Urinary bladder (tissue), 4 donors: ENCODE data around the gene SH3RF3. TPM values are rescaled to one million over a fixed set of nuclear protein-coding genes. Genes with fewer than 3 reads are reported as not detected.

ENCODE experiments used
- DNase-seq: peaks from one replicate; pipeline ENCODE4 v3.0.0-alpha.2; 2015; ENCODE audit errors: extremely low spot score
- H3K27ac ChIP-seq: one replicate; pipeline ENCODE4 v1.5.1; 2013; ENCODE audit warnings: low read depth, mild to moderate bottlenecking, moderate library complexity
- H3K36me3 ChIP-seq: one replicate; pipeline ENCODE4 v1.6.1; 2013; ENCODE audit warnings: mild to moderate bottlenecking, moderate library complexity; ENCODE audit not compliant: insufficient read depth
- H3K4me1 ChIP-seq: one replicate; pipeline ENCODE4 v1.6.1; 2013; ENCODE audit warnings: mild to moderate bottlenecking, moderate library complexity; ENCODE audit not compliant: insufficient read depth
- H3K4me3 ChIP-seq: one replicate; pipeline ENCODE4 v1.5.1; 2013; ENCODE audit warnings: low read depth, low read length
- WGBS: extraction: QIAGEN DNeasy Blood & Tissue Kit; methylation state at CpG from one replicate; pipeline ENCODE4 v1.1.7; 2013; 5-methylcytosine and 5-hydroxymethylcytosine counted together
- polyA plus RNA-seq: library from polyadenylated mRNA; stranded (reverse); fragments of 200-250 nt; gene quantifications from one replicate; pipeline ENCODE4 v1.2.3, GENCODE V29; 2013
- total RNA-seq: library from RNA; depleted of rRNA; stranded (reverse); fragments of >200 nt; gene quantifications from one replicate; pipeline ENCODE4 v1.2.3, GENCODE V29; 2014
- donor health status: healthy with polysubstance abuse.
- donor health status: healthy.

The SH3RF3 gene
- total and polyA plus RNA-seq, 2 donors = 3.6 to 12.6 TPM

DNA sequence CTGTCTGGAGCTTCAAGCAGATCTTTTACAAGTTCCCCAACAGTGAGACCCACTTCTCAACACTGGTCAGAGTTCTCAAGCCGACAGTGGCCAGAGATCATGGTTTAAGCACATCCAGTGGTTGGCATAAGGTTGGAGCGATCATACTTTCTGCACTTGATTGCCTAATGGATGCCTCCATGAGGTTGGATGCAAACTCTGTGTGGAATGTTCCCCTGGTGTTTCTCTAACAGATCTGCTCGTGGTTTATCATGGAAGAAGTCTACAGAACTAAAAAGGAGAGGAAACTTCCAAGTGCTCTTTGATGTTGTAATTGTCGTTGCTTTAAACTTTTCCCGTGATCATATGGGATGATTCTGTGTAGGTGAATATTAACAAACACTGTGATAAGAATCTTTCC, 60.7 kb downstream of the SH3RF3 start:
- 92% methylated on average over 5 of the region's 5 CpGs for WGBS
- H3K27ac ChIP-seq = no peak overlapping the region
- DNase-seq = no peak
- H3K4me1 ChIP-seq = peaks cover 2% of the 10 kb centered on the region
- no peak overlapping the region for H3K4me3 ChIP-seq
- no peaks in the 10 kb centered on the region for H3K36me3 ChIP-seq

DNA sequence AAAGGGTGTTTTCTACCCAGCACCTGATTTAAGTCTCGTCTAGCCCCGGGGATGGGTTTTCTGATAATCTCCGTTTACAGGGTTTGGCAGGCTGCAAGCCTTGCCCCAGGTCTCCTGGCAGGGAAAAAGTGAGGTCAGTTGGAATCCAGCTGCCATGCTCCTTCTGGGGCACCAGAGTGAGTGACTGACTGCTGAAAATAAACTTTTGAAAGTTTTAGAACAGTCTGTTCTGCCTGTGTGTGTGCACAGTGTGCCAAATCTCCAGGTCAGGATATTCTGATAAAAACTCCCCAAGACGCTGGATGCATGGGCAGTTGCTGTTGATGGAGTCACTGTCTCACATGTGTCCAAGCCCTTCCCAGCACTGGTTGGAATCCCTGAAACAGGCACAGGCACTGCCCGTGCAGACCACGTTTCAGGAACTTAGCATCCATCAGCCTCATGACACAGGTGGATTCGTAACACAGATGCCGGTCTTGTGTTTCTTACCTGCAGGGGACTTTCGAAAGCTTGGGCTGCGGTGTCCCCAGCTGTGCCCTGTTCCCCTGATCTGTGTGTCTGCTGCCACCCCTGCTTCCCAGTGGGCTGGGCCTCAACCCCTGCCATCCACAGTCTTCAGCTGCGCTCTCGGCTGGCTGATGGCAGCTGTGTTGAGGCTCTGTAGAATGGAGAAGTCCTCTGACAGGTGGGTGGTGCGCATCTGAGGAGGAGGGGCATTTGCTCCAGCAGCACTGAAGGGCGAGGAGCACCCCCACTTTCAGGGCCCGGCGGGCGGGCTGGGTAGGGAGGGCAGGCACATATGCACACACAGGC, 65.0 kb downstream of the SH3RF3 start:
- 88% methylated on average over 17 of the region's 17 CpGs for WGBS
- no peaks in the 10 kb centered on the region for H3K4me1 ChIP-seq
- H3K27ac ChIP-seq = no peak overlapping the region
- H3K36me3 ChIP-seq = no peaks in the 10 kb centered on the region
- DNase-seq = no peak
- no peak overlapping the region for H3K4me3 ChIP-seq

DNA sequence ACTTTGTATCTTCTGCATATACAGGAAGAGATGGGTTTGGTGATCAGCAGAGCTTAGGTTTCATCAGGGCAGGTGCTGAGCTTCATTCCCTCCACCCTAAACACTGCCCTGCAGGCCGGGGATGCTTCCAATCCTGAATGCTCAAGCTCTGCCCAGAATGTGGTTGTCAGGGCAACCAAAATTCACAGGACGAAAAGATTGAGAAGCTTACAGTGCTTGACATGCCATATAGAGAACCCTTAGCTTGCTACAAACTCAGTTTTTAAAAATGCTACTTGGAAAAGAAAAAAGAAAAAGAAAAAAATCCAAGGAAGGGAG, 65.6 kb downstream of the SH3RF3 start:
- no peaks in the 10 kb centered on the region for H3K36me3 ChIP-seq
- H3K27ac ChIP-seq = no peak overlapping the region
- no peak for DNase-seq
- WGBS = 81% methylated on average over 2 of the region's 2 CpGs
- no peaks in the 10 kb centered on the region for H3K4me1 ChIP-seq
- H3K4me3 ChIP-seq = no peak overlapping the region

DNA sequence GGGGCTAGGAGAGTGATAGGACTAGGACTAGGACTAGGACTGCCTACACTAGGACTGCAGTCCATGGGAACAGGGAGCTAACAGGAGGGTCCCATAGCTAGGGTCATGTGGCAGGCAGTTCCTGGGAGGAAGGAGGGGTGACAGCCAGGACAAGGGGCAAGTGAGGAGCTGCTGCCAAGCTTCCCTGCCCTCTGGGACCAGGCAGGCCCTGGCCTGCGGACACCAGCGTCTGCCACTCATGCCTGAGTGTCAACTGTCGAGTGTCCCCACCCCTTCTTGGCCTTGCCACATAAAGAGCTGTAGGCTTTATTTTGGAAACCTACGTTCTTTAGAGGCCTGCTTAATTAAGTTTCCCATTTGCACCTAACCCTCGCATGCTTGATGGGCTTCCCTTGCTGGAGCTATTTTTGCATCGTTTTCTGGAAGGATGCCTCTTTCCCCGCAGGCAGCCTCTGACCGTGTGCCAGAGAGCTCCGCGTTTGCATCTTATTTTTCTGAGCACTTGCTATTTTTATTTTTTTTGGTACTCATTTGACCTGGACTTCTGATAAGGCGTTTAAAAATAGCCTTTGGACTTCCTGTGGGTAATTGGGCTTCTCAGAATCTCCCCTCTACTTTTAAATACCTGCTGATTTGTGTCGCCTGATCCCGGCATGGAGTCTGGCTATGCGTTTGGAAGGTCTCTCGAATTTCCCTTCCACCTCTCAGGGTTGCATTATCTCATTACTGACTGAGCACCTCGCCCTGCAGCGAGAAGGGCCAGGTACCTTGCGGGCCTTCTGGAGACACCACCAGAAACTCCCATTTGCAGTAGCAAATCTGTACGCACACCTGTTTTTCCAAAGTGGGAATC, 66.4 kb downstream of the SH3RF3 start:
- no peaks in the 10 kb centered on the region for H3K36me3 ChIP-seq
- no peak overlapping the region for H3K4me3 ChIP-seq
- 58% methylated on average over 19 of the region's 19 CpGs for WGBS
- H3K27ac ChIP-seq = no peak overlapping the region
- H3K4me1 ChIP-seq = no peaks in the 10 kb centered on the region
- DNase-seq = no peak

DNA sequence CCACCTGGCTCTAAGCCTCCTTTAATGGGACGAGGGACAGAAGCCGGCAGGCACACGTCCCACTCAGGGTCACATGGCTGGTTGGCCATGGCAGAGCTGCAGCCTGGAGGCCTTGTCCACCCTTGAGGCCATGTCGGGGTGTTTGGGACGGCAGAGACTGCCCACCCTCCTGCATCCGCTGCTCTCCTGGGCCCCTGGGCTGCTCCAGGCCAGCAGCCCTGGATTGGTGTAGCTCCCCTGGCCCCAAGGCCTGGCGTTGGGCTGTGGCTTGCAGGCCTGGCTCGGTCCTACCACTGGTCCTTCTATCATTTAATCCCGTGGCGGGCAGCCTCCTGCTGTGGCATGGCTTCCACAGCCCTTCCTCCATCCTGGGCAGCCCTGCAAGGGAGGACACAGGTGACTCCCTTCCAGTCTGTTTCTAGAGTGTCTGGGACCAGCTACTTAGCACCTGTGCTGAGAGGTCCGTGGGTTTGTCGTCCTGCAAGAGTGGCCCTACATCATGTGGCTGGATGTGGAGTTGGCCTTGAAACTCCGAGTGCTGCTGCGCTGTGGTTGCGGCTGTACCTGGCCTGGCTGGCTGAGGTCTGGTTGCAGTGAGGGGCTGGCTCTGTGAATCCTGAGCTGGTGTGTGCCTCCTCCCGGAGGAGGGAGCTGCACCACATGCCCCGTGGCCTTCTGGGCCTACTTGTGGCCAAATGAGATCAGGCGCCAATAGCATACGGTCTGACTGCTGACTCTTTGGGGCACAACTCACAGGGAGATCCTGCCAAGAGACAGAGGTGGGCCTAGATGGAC, 67.3 kb downstream of the SH3RF3 start:
- Histone ChIP-seq H3K4me3 (no peak overlapping the region), H3K36me3 (no peaks in the 10 kb centered on the region), H3K27ac (no peak overlapping the region), H3K4me1 (no peaks in the 10 kb centered on the region)
- WGBS = 92% methylated on average over 19 of the region's 19 CpGs
- no peak for DNase-seq

GRCh38 chr2:109197491-109198418, 68.8 kb downstream of the SH3RF3 start:
- no peak for DNase-seq
- 93% methylated on average over 6 of the region's 6 CpGs for WGBS
- no peak overlapping the region for H3K4me3 ChIP-seq
- H3K27ac ChIP-seq = no peak overlapping the region
- no peaks in the 10 kb centered on the region for H3K36me3 ChIP-seq
- H3K4me1 ChIP-seq = no peaks in the 10 kb centered on the region

DNA sequence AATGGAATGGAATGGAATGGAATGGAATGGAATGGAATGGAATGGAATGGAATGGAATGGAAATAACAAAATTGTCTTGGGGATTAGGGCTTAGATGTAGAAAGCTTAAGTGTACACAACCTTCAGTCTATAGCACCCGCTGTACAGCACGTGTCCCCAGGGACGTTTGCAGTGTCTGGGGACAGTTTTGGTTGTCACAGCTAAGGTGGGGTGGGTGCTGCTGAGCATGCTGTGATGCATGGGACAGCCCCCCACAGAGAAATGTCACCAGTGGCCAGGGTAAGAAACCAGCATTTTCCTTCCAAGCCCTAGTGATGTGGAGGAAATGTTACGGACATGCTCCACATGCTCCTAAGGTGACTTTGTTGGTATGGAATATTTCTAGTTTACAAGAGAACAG, 70.8 kb downstream of the SH3RF3 start:
- Histone ChIP-seq H3K4me1 (no peaks in the 10 kb centered on the region), H3K27ac (no peak overlapping the region), H3K4me3 (no peak overlapping the region), H3K36me3 (no peaks in the 10 kb centered on the region)
- WGBS = 97% methylated on average over 4 of the region's 4 CpGs
- DNase-seq = no peak

DNA sequence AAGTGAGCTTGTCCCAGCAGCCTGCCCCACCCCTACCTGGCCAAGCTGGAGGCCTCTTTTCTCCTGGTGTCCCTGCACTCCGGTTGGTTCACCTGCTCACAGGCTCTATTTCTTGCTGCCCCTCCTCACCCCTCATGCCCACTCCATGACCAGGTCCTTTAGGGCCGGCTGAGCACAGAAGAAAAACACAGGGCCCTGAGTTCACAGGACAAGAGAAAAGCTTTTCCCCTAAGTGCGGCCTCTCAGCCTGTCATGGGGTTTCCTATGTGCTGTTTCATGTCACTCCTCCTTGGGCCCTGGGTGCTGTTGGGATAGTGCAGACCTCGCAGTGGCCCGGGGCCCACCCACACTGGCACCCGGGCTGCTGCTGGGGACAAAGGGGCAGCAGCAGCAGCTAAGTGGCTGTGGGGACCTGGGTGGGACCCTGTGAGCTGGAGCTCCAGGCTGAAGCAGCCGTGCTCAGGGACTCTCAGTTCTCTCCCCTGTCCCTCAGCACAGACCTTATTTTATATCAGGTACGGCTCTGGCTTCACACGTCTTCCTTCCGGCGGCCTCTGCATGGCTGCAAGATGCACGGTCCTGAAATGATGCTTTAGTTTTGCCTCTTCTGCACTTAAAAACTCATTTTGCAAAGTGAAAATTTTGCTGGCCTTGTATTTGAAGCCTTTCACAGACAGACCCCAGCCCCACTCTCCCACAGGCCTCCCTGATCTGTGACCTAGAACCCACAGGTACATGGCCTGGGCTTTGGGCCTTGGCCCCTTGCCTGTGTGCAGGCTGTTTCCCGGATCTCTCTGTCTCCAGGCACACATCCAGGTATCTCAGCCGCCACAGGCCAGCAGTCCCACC, 71.8 kb downstream of the SH3RF3 start:
- WGBS = 80% methylated on average over 14 of the region's 14 CpGs
- no peak overlapping the region for H3K27ac ChIP-seq
- no peaks in the 10 kb centered on the region for H3K36me3 ChIP-seq
- no peak for DNase-seq
- no peak overlapping the region for H3K4me3 ChIP-seq
- H3K4me1 ChIP-seq = no peaks in the 10 kb centered on the region

DNA sequence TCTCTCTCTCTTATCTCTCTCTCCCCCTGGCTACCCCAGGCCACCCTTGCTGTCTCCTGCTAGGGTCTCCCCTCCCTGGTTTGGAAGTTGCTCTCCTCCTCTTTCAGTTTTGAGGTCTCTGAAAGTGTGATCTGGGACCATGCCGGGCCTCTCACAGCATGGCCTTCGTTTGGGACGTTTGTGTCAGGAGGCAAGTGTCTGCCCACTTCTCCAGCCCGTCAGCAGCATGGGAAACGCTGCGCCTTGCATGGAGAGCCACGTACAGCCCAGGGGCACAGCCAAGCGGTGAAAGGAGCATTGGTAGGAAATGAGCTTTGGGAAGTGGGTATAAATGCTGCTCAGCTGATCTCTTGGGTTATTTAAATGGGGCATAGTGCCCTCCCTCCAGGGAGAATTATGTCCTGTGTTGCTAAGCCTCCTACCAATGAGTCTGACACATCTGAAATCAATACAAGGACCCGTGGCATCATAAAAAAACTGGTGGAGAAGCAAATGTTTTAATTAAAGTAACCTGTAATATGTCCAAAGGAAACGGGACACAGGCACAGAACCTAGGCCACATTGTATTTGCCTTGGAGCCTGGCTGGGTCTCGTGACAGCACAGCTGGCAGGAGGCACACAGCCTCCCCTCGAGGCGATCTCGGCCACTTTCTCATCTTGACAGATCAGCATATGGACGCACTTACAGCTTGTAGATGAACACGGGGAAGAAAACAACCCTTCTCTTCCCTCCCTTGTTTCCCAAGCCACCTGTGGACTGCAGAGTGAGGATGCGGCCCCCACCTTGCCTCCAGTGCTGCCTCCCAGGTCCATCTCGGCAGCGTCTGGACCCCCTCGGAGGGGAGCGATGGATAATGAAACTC, 72.7 kb downstream of the SH3RF3 start:
- H3K27ac ChIP-seq = no peak overlapping the region
- 85% methylated on average over 21 of the region's 21 CpGs for WGBS
- H3K4me1 ChIP-seq = no peaks in the 10 kb centered on the region
- H3K36me3 ChIP-seq = no peaks in the 10 kb centered on the region
- no peak overlapping the region for H3K4me3 ChIP-seq
- no peak for DNase-seq

GRCh38 chr2:109202486-109202885, 73.5 kb downstream of the SH3RF3 start:
- no peak overlapping the region for H3K4me3 ChIP-seq
- DNase-seq = no peak
- no peaks in the 10 kb centered on the region for H3K4me1 ChIP-seq
- 94% methylated on average over 9 of the region's 9 CpGs for WGBS
- H3K27ac ChIP-seq = no peak overlapping the region
- no peaks in the 10 kb centered on the region for H3K36me3 ChIP-seq

DNA sequence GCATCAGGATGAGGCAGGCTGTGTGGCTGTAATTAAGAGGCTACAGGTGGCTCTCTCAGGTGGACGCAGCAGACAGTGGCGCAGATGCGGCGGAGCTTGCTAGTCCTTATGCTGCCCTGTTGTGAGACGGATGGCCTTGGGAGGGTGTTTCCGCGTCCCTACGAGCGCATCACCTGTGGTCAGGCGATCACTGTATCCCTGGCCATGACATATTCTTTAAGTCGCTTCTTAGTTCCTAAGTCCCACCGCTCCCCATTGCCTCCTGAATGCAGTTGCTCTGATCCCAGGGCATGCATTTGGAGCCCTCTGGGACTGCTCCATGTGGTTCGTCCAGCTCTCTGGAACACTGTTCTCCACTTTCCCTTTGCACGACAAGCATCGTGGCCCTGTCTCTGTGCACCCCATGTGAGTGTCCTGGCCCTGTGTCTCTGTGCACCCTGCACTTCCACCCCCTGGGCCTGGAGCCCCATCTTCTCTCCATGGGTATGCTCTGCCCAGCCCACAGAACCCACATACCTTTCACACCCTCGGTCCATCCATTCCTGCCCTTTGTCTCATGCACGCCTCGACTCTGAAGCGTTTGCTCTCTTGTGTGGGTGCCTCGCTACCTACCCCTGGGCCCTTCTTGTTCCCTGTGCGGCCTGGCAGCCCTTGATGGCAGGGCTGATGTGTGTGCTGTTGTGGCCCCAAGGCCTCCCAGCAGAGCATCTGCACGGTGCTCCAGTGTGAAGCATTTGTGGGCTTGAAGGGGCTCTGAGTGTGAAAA, 74.4 kb downstream of the SH3RF3 start:
- WGBS = 94% methylated on average over 22 of the region's 22 CpGs
- no peaks in the 10 kb centered on the region for H3K36me3 ChIP-seq
- no peaks in the 10 kb centered on the region for H3K4me1 ChIP-seq
- no peak for DNase-seq
- no peak overlapping the region for H3K4me3 ChIP-seq
- H3K27ac ChIP-seq = no peak overlapping the region
